Hematopoietic multipotent progenitor cell treated with erythropoietin and hydrocortisone succinate and interleukin-3 and kit ligand, for 17 days (in vitro differentiated cells): ENCODE results near the gene TMEM135.
"Not testable (repeated sequence)": the region's sequence is repeated elsewhere in the genome, so short reads cannot be mapped to it uniquely, and the experiment has no call there.

Experiments used
- DNase-seq: peaks from one replicate; pipeline ENCODE4 v3.0.0-alpha.2; 2015; ENCODE audit warnings: low spot score

TMEM135 gene

DNA sequence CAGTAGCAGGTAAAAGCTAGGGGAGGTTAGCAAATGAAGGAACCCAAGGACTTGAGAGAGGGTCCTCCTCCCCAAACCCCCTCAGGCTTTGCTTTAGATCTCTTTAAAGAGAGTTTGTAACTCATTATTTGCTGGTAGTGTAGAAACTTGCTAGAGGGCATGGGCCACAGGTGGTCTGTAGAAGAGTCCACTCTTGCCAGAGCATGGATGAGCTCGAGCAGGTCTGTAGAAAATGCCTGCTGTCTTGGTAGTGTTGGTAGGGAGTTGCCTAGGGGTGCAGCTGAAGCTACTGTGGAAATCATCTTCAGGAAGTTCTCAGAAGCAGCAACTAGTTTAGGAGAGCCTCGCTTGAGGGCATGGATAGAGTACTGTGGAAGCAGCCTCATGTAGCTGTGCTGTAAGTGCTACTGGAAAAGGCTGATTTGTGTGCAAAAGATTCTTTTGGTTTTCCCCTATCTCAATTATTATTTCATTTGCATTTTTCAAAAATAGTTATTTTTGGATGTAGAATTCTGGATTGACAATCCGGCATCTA lies 104.3 kb downstream of the TMEM135 start:
- no peak for DNase-seq

DNA sequence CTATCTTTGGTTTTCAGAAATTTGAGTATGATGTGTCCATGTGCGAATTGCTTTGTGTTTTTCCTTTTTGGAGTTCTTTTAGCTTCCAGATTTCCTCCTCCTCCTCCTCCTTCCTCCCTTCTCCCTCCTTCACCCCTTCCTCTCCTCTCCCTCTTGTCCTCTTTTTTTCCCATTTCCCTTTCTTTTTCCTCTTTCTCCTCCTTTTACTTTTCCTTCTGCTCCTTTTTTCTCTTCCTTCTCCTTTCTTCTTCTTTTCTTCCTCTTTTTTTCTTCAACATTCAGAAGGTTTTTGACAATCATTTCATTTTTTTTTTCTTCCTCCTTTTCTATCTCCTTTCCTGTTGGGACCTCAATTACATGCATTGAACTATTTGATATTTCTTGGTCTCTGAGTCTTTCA lies 104.9 kb downstream of the TMEM135 start:
- no peak for DNase-seq

DNA sequence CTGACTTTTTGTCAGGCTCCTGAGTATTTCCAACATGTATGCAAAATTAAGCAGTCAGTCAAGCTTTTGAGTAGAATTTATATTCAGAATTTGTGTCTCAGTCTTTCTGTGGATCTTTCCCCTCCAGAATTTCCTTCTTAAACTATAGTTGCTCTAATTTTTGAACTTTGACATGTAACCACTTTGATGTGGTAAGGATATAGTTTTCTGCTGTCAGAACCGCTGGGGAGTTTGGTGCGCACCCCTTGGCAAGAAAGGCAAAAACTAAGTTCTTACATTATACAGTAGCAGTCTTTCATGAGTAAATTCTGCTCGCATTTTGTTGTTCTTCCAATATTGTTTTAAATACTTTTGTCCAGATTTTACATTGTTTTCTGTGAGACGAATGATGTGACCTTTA lies 105.9 kb downstream of the TMEM135 start:
- no peak for DNase-seq

DNA sequence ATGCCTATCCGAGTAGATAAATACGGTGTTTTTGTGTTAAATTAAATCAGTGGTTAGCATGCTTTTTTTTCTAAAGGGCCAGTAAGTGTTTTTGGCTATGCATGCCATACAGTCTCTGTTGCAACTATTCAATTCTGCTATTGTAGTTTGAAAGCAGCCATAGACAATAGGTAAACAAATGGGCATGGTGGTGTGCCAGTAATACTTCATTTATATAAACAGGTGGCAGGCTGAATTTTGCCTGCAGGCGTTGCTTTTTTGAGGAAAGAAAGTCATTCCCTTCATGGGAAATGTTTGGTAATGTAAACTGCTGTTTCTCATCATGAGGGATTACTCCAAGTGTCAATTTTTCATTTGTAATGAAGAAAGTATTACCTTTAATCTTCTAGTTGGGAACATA lies 106.5 kb downstream of the TMEM135 start:
- no peak for DNase-seq

- no peak for DNase-seq
These were observed 111.0 kb downstream of the TMEM135 start for GRCh38 chr11:87148749-87149148.

DNA sequence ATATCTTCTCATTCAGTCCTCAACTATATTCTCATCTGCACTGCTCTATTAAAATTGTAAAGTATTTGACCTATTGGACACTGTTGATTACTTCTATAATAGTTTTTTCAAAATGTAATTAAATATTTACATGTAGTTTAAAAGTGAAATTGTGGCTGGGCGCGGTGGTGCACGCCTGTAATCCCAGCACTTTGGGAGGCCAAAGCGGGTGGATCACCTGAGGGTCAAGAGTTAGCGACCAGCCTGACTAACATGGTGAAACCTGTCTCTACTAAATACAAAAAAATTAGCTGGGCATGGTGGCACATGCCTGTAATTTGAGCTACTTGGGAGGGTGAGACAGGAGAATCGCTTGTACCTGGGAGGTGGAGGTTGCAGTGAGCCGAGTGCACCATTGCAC lies 112.0 kb downstream of the TMEM135 start:
- DNase-seq, result not testable (repeated sequence)

DNA sequence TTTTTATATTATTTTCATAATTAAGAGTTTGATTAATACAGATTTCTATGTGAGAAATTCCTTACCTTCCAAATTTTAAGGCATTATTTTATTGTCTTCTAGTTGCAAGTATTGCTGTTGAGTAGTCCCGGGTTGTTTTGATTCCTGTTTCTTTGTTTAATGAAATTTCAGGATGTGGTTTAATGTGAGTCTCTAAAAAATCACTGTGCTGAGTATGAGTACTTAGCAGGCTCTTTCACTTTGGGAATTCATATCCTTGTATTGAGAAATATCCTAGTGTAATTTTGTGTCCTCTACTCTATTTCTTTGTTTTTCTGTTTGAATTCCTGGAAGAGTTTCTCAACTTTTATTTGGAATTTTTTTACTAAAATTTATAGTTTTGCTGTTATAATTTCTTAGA lies 113.2 kb downstream of the TMEM135 start:
- DNase-seq, result no peak

- no peak for DNase-seq
These were observed 116.5 kb downstream of the TMEM135 start for GRCh38 chr11:87154246-87154645.

GRCh38 chr11:87156970-87157369 lies 119.2 kb downstream of the TMEM135 start:
- DNase-seq, result no peak

- DNase-seq, result not testable (repeated sequence)
These were observed 131.3 kb downstream of the TMEM135 start for GRCh38 chr11:87169076-87169475.

GRCh38 chr11:87173185-87174039 lies 135.7 kb downstream of the TMEM135 start:
- DNase-seq, result no peak

- DNase-seq, result no peak
These were observed 137.1 kb downstream of the TMEM135 start for GRCh38 chr11:87174870-87175269.

- no peak for DNase-seq
These were observed 138.3 kb downstream of the TMEM135 start for GRCh38 chr11:87176044-87176443.

GRCh38 chr11:87179621-87180020 lies 141.9 kb downstream of the TMEM135 start:
- no peak for DNase-seq

- DNase-seq, result no peak
These were observed 143.0 kb downstream of the TMEM135 start for GRCh38 chr11:87180742-87181141.

- no peak for DNase-seq
These were observed 143.4 kb downstream of the TMEM135 start for GRCh38 chr11:87181143-87181542.

- no peak for DNase-seq
These were observed 147.5 kb downstream of the TMEM135 start for GRCh38 chr11:87185228-87185627.

- DNase-seq, result no peak
These were observed 149.3 kb downstream of the TMEM135 start for GRCh38 chr11:87187076-87187475.

GRCh38 chr11:87187930-87188329 lies 150.2 kb downstream of the TMEM135 start:
- DNase-seq, result no peak

DNA sequence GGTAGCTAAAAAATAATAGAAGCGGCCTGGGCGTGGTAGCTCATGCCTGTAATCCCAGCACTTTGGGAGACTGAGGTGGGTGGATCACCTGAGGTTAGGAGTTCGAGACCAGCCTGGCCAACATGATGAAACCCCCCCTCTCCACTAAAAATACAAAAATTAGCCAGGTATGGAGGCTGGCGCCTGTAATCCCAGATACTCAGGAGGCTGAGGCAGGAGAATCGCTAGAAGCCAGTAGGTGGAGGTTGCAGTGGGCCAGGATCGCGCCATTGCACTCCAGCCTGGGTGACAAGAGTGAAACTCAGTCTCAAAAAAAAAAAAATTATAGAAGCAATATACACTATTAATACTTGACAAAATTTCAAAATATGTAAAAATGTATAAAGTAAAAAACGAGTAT lies 150.7 kb downstream of the TMEM135 start:
- not testable (repeated sequence) for DNase-seq

- DNase-seq, result not testable (repeated sequence)
These were observed 151.2 kb downstream of the TMEM135 start for GRCh38 chr11:87188921-87189320.

DNA sequence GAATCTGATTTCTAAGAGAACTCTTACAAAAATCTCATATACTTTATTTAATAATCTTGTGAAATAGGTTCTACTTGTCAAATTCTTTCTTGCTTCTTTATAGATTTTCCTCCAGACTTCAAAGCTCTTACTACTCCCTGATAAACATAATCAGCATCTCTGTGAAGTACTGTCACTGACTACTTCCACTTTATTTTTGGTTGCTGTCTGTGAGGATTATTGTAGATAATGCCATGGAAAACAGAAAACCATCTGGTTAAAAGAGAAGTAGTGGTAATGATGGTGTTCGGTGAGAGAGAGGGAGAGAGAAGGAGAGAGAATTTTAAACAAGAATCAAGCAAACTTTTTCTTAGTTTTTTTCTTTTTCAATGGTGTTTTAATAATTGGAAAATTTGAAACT lies 152.3 kb downstream of the TMEM135 start:
- no peak for DNase-seq

GRCh38 chr11:87193756-87194470 lies 156.2 kb downstream of the TMEM135 start:
- no peak for DNase-seq
